Vagina (tissue), 2 donors: ENCODE measurements around the gene KIAA1191. TPM values are rescaled to one million over a fixed set of nuclear protein-coding genes. Genes with fewer than 3 reads are reported as not detected.

Experiments used
- DNase-seq, 2 donors: peaks; one replicate each; pipeline ENCODE4 v3.0.0-alpha.2; 2017; ENCODE audit errors: extremely low spot score in 2 of 2
- H3K27ac ChIP-seq: fragments of 200-600 bp; sonication (generic); one replicate; pipeline ENCODE4 v1.5.1; 2019
- H3K27me3 ChIP-seq: fragments of 200-600 bp; sonication (generic); one replicate; pipeline ENCODE4 v1.5.1; 2019
- H3K36me3 ChIP-seq, 2 donors: fragments of 200-600 bp; sonication (generic); one replicate each; pipeline ENCODE4 v1.5.1; 2017 to 2019
- H3K4me1 ChIP-seq: fragments of 200-600 bp; sonication (generic); one replicate; pipeline ENCODE4 v1.5.1; 2019
- H3K4me3 ChIP-seq, 2 donors: fragments of 200-600 bp; sonication (generic); 1 replicate in 1 of 2; 2 replicates in 1 of 2; pipeline ENCODE4 v1.5.1; 2016 to 2019
- H3K9me3 ChIP-seq: fragments of 200-600 bp; sonication (generic); one replicate; pipeline ENCODE4 v1.5.1; 2019
- CTCF ChIP-seq, 3 experiments: fragments of 450-650 bp in 2 of 3; fragments of 200-600 bp in 1 of 3; sonication (generic) in 1 of 3; IDR thresholded peaks; one replicate each; pipeline ENCODE4 v1.5.1; 2017 to 2019; ENCODE audit warnings: antibody characterized with exemption in 3 of 3, mild to moderate bottlenecking in 2 of 3, moderate library complexity in 2 of 3
- POLR2A ChIP-seq, 2 donors: fragments of 450-650 bp; IDR thresholded peaks; one replicate each; pipeline ENCODE4 v1.6.1; 2017; ENCODE audit warnings: antibody characterized with exemption in 2 of 2, mild to moderate bottlenecking in 2 of 2, moderate library complexity in 2 of 2
- POLR2AphosphoS5 ChIP-seq, 2 donors: sonication (generic); formaldehyde crosslinking; IDR thresholded peaks; one replicate each; pipeline ENCODE4 v1.9.0; 2017; ENCODE audit warnings: antibody characterized with exemption in 2 of 2, mild to moderate bottlenecking in 2 of 2, low read depth in 1 of 2; ENCODE audit not compliant: insufficient read depth in 1 of 2
- intact Hi-C: fragments of 100-400 bp; cut with DNase I; formaldehyde crosslinking; loops from one replicate; pipeline ENCODE4 v1.15.1; 2023
- total RNA-seq: library from RNA; depleted of rRNA; stranded (reverse); fragments of >200 nt; gene quantifications from one replicate; pipeline ENCODE4 v1.2.3, GENCODE V29; 2016

The KIAA1191 gene
- total RNA-seq, 1 donor from 2014 or later = 99.4 TPM

- H3K36me3 ChIP-seq = peaks cover 0 to 63% of the 10 kb centered on the region in 2 donors
- no peaks in the 10 kb centered on the region for H3K9me3 ChIP-seq
- H3K4me3 ChIP-seq = no peak overlapping the region
- TF ChIP-seq CTCF (IDR thresholded peaks at IDR 0.05) (no peak), POLR2AphosphoS5 (IDR thresholded peaks at IDR 0.05; ENCODE audit: insufficient read depth in 1 of 2, low read depth in 1 of 2) (no peak), POLR2A (IDR thresholded peaks at IDR 0.05) (no peak)
- H3K27me3 ChIP-seq = no peaks in the 10 kb centered on the region
- H3K4me1 ChIP-seq = peaks cover 8% of the 10 kb centered on the region
- no peak overlapping the region for H3K27ac ChIP-seq
- no peak for DNase-seq
- intact Hi-C loops = no loop called here
Measured at GRCh38 chr5:176394096-176394495, 32.5 kb upstream of the KIAA1191 start.

- TF ChIP-seq CTCF (IDR thresholded peaks at IDR 0.05) = no peak
- TF ChIP-seq POLR2AphosphoS5 (IDR thresholded peaks at IDR 0.05; ENCODE audit: insufficient read depth in 1 of 2, low read depth in 1 of 2) = peak in 1 of 2 donors; percentile 17
- peaks cover 14% of the 10 kb centered on the region for H3K4me1 ChIP-seq
- H3K27me3 ChIP-seq = no peaks in the 10 kb centered on the region
- DNase-seq = no peak
- H3K4me3 ChIP-seq = no peak overlapping the region
- H3K27ac ChIP-seq = no peak overlapping the region
- peaks cover 0 to 58% of the 10 kb centered on the region in 2 donors for H3K36me3 ChIP-seq
- intact Hi-C loops = no loop called here
- no peaks in the 10 kb centered on the region for H3K9me3 ChIP-seq
Measured at GRCh38 chr5:176392526-176392925, 31.0 kb upstream of the KIAA1191 start.

- Histone ChIP-seq H3K27me3 (no peaks in the 10 kb centered on the region), H3K9me3 (no peaks in the 10 kb centered on the region), H3K36me3 (peaks cover 0 to 56% of the 10 kb centered on the region in 2 donors), H3K4me3 (no peak overlapping the region), H3K27ac (no peak overlapping the region), H3K4me1 (peaks cover 19% of the 10 kb centered on the region)
- TF ChIP-seq POLR2A (IDR thresholded peaks at IDR 0.05) (no peak), POLR2AphosphoS5 (IDR thresholded peaks at IDR 0.05; ENCODE audit: insufficient read depth in 1 of 2, low read depth in 1 of 2) (no peak)
- intact Hi-C loops = no loop called here
- no peak for DNase-seq
Measured at GRCh38 chr5:176391999-176392398, 30.4 kb upstream of the KIAA1191 start.

- Histone ChIP-seq H3K4me3 (no peak overlapping the region), H3K27me3 (no peaks in the 10 kb centered on the region), H3K27ac (no peak overlapping the region), H3K36me3 (peaks cover 0 to 51% of the 10 kb centered on the region in 2 donors), H3K4me1 (peaks cover 24% of the 10 kb centered on the region), H3K9me3 (no peaks in the 10 kb centered on the region)
- no peak for DNase-seq
- TF ChIP-seq POLR2AphosphoS5 (IDR thresholded peaks at IDR 0.05; ENCODE audit: insufficient read depth in 1 of 2, low read depth in 1 of 2) = no peak
- TF ChIP-seq POLR2A (IDR thresholded peaks at IDR 0.05) = no peak
- no peak for TF ChIP-seq CTCF (IDR thresholded peaks at IDR 0.05)
- intact Hi-C loops = no loop called here
Measured at GRCh38 chr5:176391479-176391878, 29.9 kb upstream of the KIAA1191 start.

- DNase-seq = no peak
- Histone ChIP-seq H3K36me3 (peaks cover 0 to 52% of the 10 kb centered on the region in 2 donors), H3K4me1 (peaks cover 25% of the 10 kb centered on the region)
Measured at GRCh38 chr5:176389135-176390123, 27.9 kb upstream of the KIAA1191 start.

More at GRCh38 chr5:176389135-176390123, 27.9 kb upstream of the KIAA1191 start:
- intact Hi-C loops = no loop called here
- H3K27ac ChIP-seq = peak overlapping the region; percentile 86
- peak overlapping the region; percentile 76 to 84 for H3K4me3 ChIP-seq
- H3K27me3 ChIP-seq = no peaks in the 10 kb centered on the region
- H3K9me3 ChIP-seq = no peaks in the 10 kb centered on the region
- no peak for TF ChIP-seq CTCF (IDR thresholded peaks at IDR 0.05)
- peak in 1 of 2 donors; percentile 76 for TF ChIP-seq POLR2AphosphoS5 (IDR thresholded peaks at IDR 0.05; ENCODE audit: insufficient read depth in 1 of 2, low read depth in 1 of 2)
- peak; percentile 42 to 67 for TF ChIP-seq POLR2A (IDR thresholded peaks at IDR 0.05)
